ENCODE results near the gene DNAH9. TPM values are rescaled to one million over a fixed set of nuclear protein-coding genes. Genes with fewer than 3 reads are reported as not detected.
"Not testable (repeated sequence)": the region's sequence is repeated elsewhere in the genome, so short reads cannot be mapped to it uniquely, and the experiment has no call there.

DNAH9 gene
- total RNA-seq, 3 donors from 2014 or later (not counting 1 experiment from before 2014, with no cell fraction given), result not detected

- Mint-ChIP-seq H3K4me1 (peaks cover 5 to 10% of the 10 kb centered on the region in 2 donors), H3K36me3 (peaks cover 38% of the 10 kb centered on the region), H3K27ac (no peak overlapping the region), H3K27me3 (ENCODE audit: low read depth in 2 of 2) (no peaks in the 10 kb centered on the region), H3K4me3 (no peak overlapping the region), H3K9me3 (peaks cover 10 to 17% of the 10 kb centered on the region in 2 donors)
- Histone ChIP-seq H3K27me3 (ENCODE audit: control insufficient read depth, insufficient read depth, low read length) (no peaks in the 10 kb centered on the region), H3K4me3 (ENCODE audit: low read length) (no peak overlapping the region), H3K27ac (ENCODE audit: low read length) (no peak overlapping the region), H3K4me1 (ENCODE audit: control insufficient read depth, insufficient read depth, low read length) (no peaks in the 10 kb centered on the region), H3K9me3 (ENCODE audit: control insufficient read depth, insufficient read depth, low read length) (peaks cover 4% of the 10 kb centered on the region), H3K36me3 (ENCODE audit: control insufficient read depth, insufficient read depth, low read length) (no peaks in the 10 kb centered on the region)
- ATAC-seq, result no peak
- no peak for DNase-seq
- TF ChIP-seq CTCF (IDR thresholded peaks at IDR 0.05), result no peak
- 100% methylated on average over 2 of the region's 2 CpGs for WGBS (ENCODE audit: insufficient coverage)
- intact Hi-C loops (cut with micrococcal nuclease), result no loop called here
Observed at GRCh38 chr17:11969565-11969964, 371.3 kb downstream of the DNAH9 start.

GRCh38 chr17:11972741-11973140 lies 374.5 kb downstream of the DNAH9 start:
- H3K27me3 Mint-ChIP-seq (ENCODE audit: low read depth in 2 of 2), result not testable (repeated sequence)
- 97% methylated on average over 18 of the region's 19 CpGs for WGBS (ENCODE audit: insufficient coverage)
- peaks cover 20% of the 10 kb centered on the region for H3K36me3 Mint-ChIP-seq

GRCh38 chr17:11979795-11980194 lies 381.5 kb downstream of the DNAH9 start:
- no peak overlapping the region for H3K4me3 Mint-ChIP-seq
- DNase-seq (no peak), ATAC-seq (no peak)
- H3K4me1 ChIP-seq (ENCODE audit: control insufficient read depth, insufficient read depth, low read length), result no peaks in the 10 kb centered on the region
- intact Hi-C loops (cut with micrococcal nuclease), result no loop called here
- no peaks in the 10 kb centered on the region for H3K27me3 ChIP-seq (ENCODE audit: control insufficient read depth, insufficient read depth, low read length)
- no peaks in the 10 kb centered on the region for H3K27me3 Mint-ChIP-seq (ENCODE audit: low read depth in 2 of 2)
- H3K9me3 ChIP-seq (ENCODE audit: control insufficient read depth, insufficient read depth, low read length), result no peaks in the 10 kb centered on the region
- no peak overlapping the region for H3K4me3 ChIP-seq (ENCODE audit: low read length)
- H3K36me3 ChIP-seq (ENCODE audit: control insufficient read depth, insufficient read depth, low read length), result peaks cover 34% of the 10 kb centered on the region
- WGBS (ENCODE audit: insufficient coverage), result 100% methylated on average over 1 of the region's 3 CpGs
- H3K27ac ChIP-seq (ENCODE audit: low read length), result no peak overlapping the region
- no peak overlapping the region for H3K27ac Mint-ChIP-seq
- H3K4me1 Mint-ChIP-seq, result peaks cover 2 to 8% of the 10 kb centered on the region in 2 donors
- peaks cover 48% of the 10 kb centered on the region for H3K36me3 Mint-ChIP-seq
- no peaks in the 10 kb centered on the region for H3K9me3 Mint-ChIP-seq
- no peak for TF ChIP-seq CTCF (IDR thresholded peaks at IDR 0.05)

More at GRCh38 chr17:11972741-11973140, 374.5 kb downstream of the DNAH9 start:
- DNase-seq; intact Hi-C loops (cut with micrococcal nuclease); H3K9me3 Mint-ChIP-seq; ATAC-seq; H3K9me3 ChIP-seq (ENCODE audit: control insufficient read depth, insufficient read depth, low read length); H3K27me3 ChIP-seq (ENCODE audit: control insufficient read depth, insufficient read depth, low read length); H3K36me3 ChIP-seq (ENCODE audit: control insufficient read depth, insufficient read depth, low read length); H3K27ac ChIP-seq (ENCODE audit: low read length); H3K4me3 Mint-ChIP-seq; H3K4me3 ChIP-seq (ENCODE audit: low read length); H3K4me1 ChIP-seq (ENCODE audit: control insufficient read depth, insufficient read depth, low read length); H3K27ac Mint-ChIP-seq: not testable (repeated sequence)
- peaks cover 9 to 18% of the 10 kb centered on the region in 2 donors for H3K4me1 Mint-ChIP-seq

- intact Hi-C loops (cut with micrococcal nuclease), result no loop called here
- no peaks in the 10 kb centered on the region for H3K27me3 Mint-ChIP-seq (ENCODE audit: low read depth in 2 of 2)
- no peaks in the 10 kb centered on the region for H3K9me3 ChIP-seq (ENCODE audit: control insufficient read depth, insufficient read depth, low read length)
- H3K36me3 Mint-ChIP-seq, result peaks cover 48% of the 10 kb centered on the region
- no peak for DNase-seq
- peaks cover 0 to 6% of the 10 kb centered on the region in 2 donors for H3K4me1 Mint-ChIP-seq
- no peak overlapping the region for H3K4me3 Mint-ChIP-seq
- no peak overlapping the region for H3K4me3 ChIP-seq (ENCODE audit: low read length)
- H3K27me3 ChIP-seq (ENCODE audit: control insufficient read depth, insufficient read depth, low read length), result no peaks in the 10 kb centered on the region
- H3K9me3 Mint-ChIP-seq, result no peaks in the 10 kb centered on the region
- no peak overlapping the region for H3K27ac Mint-ChIP-seq
- H3K36me3 ChIP-seq (ENCODE audit: control insufficient read depth, insufficient read depth, low read length), result peaks cover 41% of the 10 kb centered on the region
- no peak overlapping the region for H3K27ac ChIP-seq (ENCODE audit: low read length)
- TF ChIP-seq CTCF (IDR thresholded peaks at IDR 0.05), result no peak
- ATAC-seq, result no peak
- 77% methylated on average over 2 of the region's 2 CpGs for WGBS (ENCODE audit: insufficient coverage)
- no peaks in the 10 kb centered on the region for H3K4me1 ChIP-seq (ENCODE audit: control insufficient read depth, insufficient read depth, low read length)
Observed at GRCh38 chr17:11980813-11981212, 382.5 kb downstream of the DNAH9 start.

Data from natural killer cell (primary cell).